HepG2 (cell line): ENCODE data around the gene PSMD1. TPM values are rescaled to one million over a fixed set of nuclear protein-coding genes. Genes with fewer than 3 reads are reported as not detected.
A peak's percentile ranks its signal among the peaks of the same experiment; 100 is the strongest.

Source experiments
- CREBL2 ChIP-seq: sonication (generic); formaldehyde crosslinking; IDR thresholded peaks from 2 replicates; pipeline ENCODE4 v1.8.1; 2023; ENCODE audit warnings: missing genetic modification reagents, mild to moderate bottlenecking, borderline replicate concordance
- CTCF ChIP-seq: sonication (generic); formaldehyde crosslinking; IDR thresholded peaks from 2 replicates; pipeline ENCODE4 v1.5.0; 2020; ENCODE audit warnings: mild to moderate bottlenecking, missing genetic modification reagents, moderate library complexity
- HMG20A ChIP-seq: IDR thresholded peaks from 2 replicates; pipeline ENCODE4 v1.6.1; 2016; ENCODE audit warnings: borderline replicate concordance
- HMG20B ChIP-seq: conservative IDR thresholded peaks from 2 replicates; pipeline ENCODE4 v1.6.1; 2016; ENCODE audit warnings: missing genetic modification reagents, missing compliant biosample characterization
- PHF21A ChIP-seq: sonication (generic); formaldehyde crosslinking; IDR thresholded peaks from 2 replicates; pipeline ENCODE4 v1.5.0; 2020; ENCODE audit warnings: mild to moderate bottlenecking, missing genetic modification reagents
- RFX1 ChIP-seq: fragments of 450-650 bp; IDR thresholded peaks from 2 replicates; pipeline ENCODE4 v1.6.1; 2017
- RFX3 ChIP-seq: IDR thresholded peaks from 2 replicates; pipeline ENCODE4 v1.6.1; 2016; ENCODE audit warnings: missing biosample characterization, missing genetic modification reagents
- RNF219 ChIP-seq: sonication (generic); formaldehyde crosslinking; IDR thresholded peaks from 2 replicates; pipeline ENCODE4 v1.5.0; 2020; ENCODE audit warnings: mild to moderate bottlenecking, missing genetic modification reagents
- TERF1 ChIP-seq: sonication (generic); formaldehyde crosslinking; IDR thresholded peaks from 2 replicates; pipeline ENCODE4 v1.8.0; 2022; ENCODE audit warnings: mild to moderate bottlenecking, missing genetic modification reagents, moderate library complexity
- TSC22D2 ChIP-seq: sonication (generic); formaldehyde crosslinking; IDR thresholded peaks from 2 replicates; pipeline ENCODE4 v1.5.1; 2020; ENCODE audit warnings: missing genetic modification reagents, mild to moderate bottlenecking, borderline replicate concordance
- ZBTB42 ChIP-seq: sonication (generic); formaldehyde crosslinking; IDR thresholded peaks from 2 replicates; pipeline ENCODE4 v1.5.0; 2020; ENCODE audit warnings: mild to moderate bottlenecking, missing genetic modification reagents
- ZBTB46 ChIP-seq: sonication (generic); formaldehyde crosslinking; IDR thresholded peaks from 2 replicates; pipeline ENCODE4 v1.4.0; 2020; ENCODE audit warnings: mild to moderate bottlenecking, missing genetic modification reagents, borderline replicate concordance
- ZKSCAN8 ChIP-seq: IDR thresholded peaks from 2 replicates; pipeline ENCODE4 v1.6.1; 2016; ENCODE audit warnings: borderline replicate concordance, missing genetic modification reagents, missing compliant biosample characterization
- ZNF12 ChIP-seq: sonication (generic); formaldehyde crosslinking; IDR thresholded peaks from 2 replicates; pipeline ENCODE4 v1.5.0; 2020; ENCODE audit warnings: missing genetic modification reagents
- ZNF20 ChIP-seq: sonication (generic); formaldehyde crosslinking; IDR thresholded peaks from 2 replicates; pipeline ENCODE4 v1.4.0; 2020; ENCODE audit warnings: mild to moderate bottlenecking, moderate library complexity, missing genetic modification reagents
- ZNF232 ChIP-seq: sonication (generic); formaldehyde crosslinking; IDR thresholded peaks from 2 replicates; pipeline ENCODE4 v1.4.0; 2020; ENCODE audit warnings: missing genetic modification reagents, borderline replicate concordance
- ZNF333 ChIP-seq: sonication (generic); formaldehyde crosslinking; IDR thresholded peaks from 2 replicates; pipeline ENCODE4 v1.4.0; 2020; ENCODE audit warnings: mild to moderate bottlenecking, missing genetic modification reagents, borderline replicate concordance
- ZNF382 ChIP-seq: sonication (generic); formaldehyde crosslinking; IDR thresholded peaks from 2 replicates; pipeline ENCODE4 v1.5.0; 2020; ENCODE audit warnings: missing genetic modification reagents, mild to moderate bottlenecking, borderline replicate concordance
- ZNF496 ChIP-seq: sonication (generic); formaldehyde crosslinking; IDR thresholded peaks from 2 replicates; pipeline ENCODE4 v1.8.1; 2023; ENCODE audit warnings: mild to moderate bottlenecking, moderate library complexity, missing genetic modification reagents; ENCODE audit not compliant: insufficient replicate concordance
- ZNF674 ChIP-seq: sonication (generic); formaldehyde crosslinking; IDR thresholded peaks from 2 replicates; pipeline ENCODE4 v1.5.0; 2020; ENCODE audit warnings: low read depth, mild to moderate bottlenecking, missing genetic modification reagents
- ZNF841 ChIP-seq: sonication (generic); formaldehyde crosslinking; IDR thresholded peaks from 2 replicates; pipeline ENCODE4 v1.8.1; 2023; ENCODE audit warnings: missing genetic modification reagents, borderline replicate concordance
- polyA plus RNA-seq, 8 experiments: library from polyadenylated mRNA; depleted of rRNA in 3 of 8; stranded (reverse) in 7 of 8; unstranded in 1 of 8; fragments of >200 nt; fragmentation: Illumina TruSeq in 4 of 8; extraction: Trizol in 4 of 8; gene quantifications; 2 replicates each; pipeline versions ENCODE4 v1.2.1 to v1.2.3, GENCODE V29; 2011 to 2016; ENCODE audit warnings: low read depth in 4 of 8, missing spikeins in 1 of 8, mixed read lengths in 1 of 8; ENCODE audit not compliant: insufficient read depth in 1 of 8
- total RNA-seq, 5 experiments: library from RNA; depleted of rRNA; stranded (reverse); fragments of >200 nt; fragmentation: Illumina TruSeq; extraction: Trizol; gene quantifications; 2 replicates each; pipeline ENCODE4 v1.2.3, GENCODE V29; 2016; ENCODE audit warnings: low read depth in 1 of 5

Gene PSMD1
- total and polyA plus RNA-seq, 2 of the 13 experiments (the other 11 are each of a cell fraction or from before 2014, with no cell fraction given): 136 to 191 TPM

- TF ChIP-seq TSC22D2 (CRISPR knock-in tag) (peak; percentile 74; the same call in 1 of the 2 replicates), ZBTB42 (CRISPR knock-in tag) (no peak), ZNF382 (no peak), ZBTB46 (peak; percentile 89; the same call in 1 of the 2 replicates), RFX3 (CRISPR knock-in tag) (no peak), ZNF232 (CRISPR knock-in tag) (peak; percentile 98), PHF21A (CRISPR knock-in tag) (peak; percentile 100), CREBL2 (CRISPR knock-in tag) (no peak), ZNF674 (CRISPR knock-in tag) (0 out of 2 replicates have a peak, but pooled peaks have one; percentile 67), RFX1 (no peak), ZNF12 (CRISPR knock-in tag) (peak; percentile 56; the same call in 1 of the 2 replicates), ZNF496 (no peak), CTCF (CRISPR knock-in tag) (peak; percentile 53), ZKSCAN8 (peak; percentile 97), HMG20B (peak; percentile 98), ZNF841 (CRISPR knock-in tag) (no peak), TERF1 (CRISPR knock-in tag) (no peak), HMG20A (CRISPR knock-in tag) (peak; percentile 98), ZNF20 (0 out of 2 replicates have a peak, but pooled peaks have one; percentile 31), ZNF333 (CRISPR knock-in tag) (peak; percentile 91), RNF219 (peak; percentile 98)
Measured at GRCh38 chr2:231050018-231050901, 6.4 kb upstream of the PSMD1 start (continued).
